ENCODE results near the gene POU2AF2. TPM values are rescaled to one million over a fixed set of nuclear protein-coding genes. Genes with fewer than 3 reads are reported as not detected.
A peak's percentile ranks its signal among the peaks of the same experiment; 100 is the strongest.

Gene POU2AF2
- total RNA-seq, 2 donors from 2014 or later: 1.3 to 2.2 TPM

- Histone ChIP-seq H3K27ac (no peak overlapping the region), H3K36me3 (no peaks in the 10 kb centered on the region), H3K9me3 (no peaks in the 10 kb centered on the region), H3K4me1 (peaks cover 5% of the 10 kb centered on the region), H3K9ac (ENCODE audit: low read depth in 2 of 2, low read length in 2 of 2) (no peak overlapping the region), H3K27me3 (no peaks in the 10 kb centered on the region), H3K4me3 (no peak overlapping the region)
- TF ChIP-seq CTCF (IDR thresholded peaks at IDR 0.05): no peak
- intact Hi-C loops (cut with DNase I): no loop called here
- DNase-seq: no peak
These were observed 60.4 kb downstream of the POU2AF2 start for GRCh38 chr11:111305876-111306275.

- Histone ChIP-seq H3K27me3 (no peaks in the 10 kb centered on the region), H3K9me3 (no peaks in the 10 kb centered on the region), H3K4me3 (no peak overlapping the region), H3K9ac (ENCODE audit: low read depth in 2 of 2, low read length in 2 of 2) (no peak overlapping the region), H3K36me3 (no peaks in the 10 kb centered on the region), H3K4me1 (peaks cover 5% of the 10 kb centered on the region), H3K27ac (no peak overlapping the region)
- no peak for TF ChIP-seq CTCF (IDR thresholded peaks at IDR 0.05)
- intact Hi-C loops (cut with DNase I): no loop called here
- DNase-seq: no peak
These were observed 60.8 kb downstream of the POU2AF2 start for GRCh38 chr11:111306321-111306720.

- Histone ChIP-seq H3K9me3 (no peaks in the 10 kb centered on the region), H3K4me3 (no peak overlapping the region), H3K36me3 (no peaks in the 10 kb centered on the region), H3K27ac (no peak overlapping the region), H3K9ac (ENCODE audit: low read depth in 2 of 2, low read length in 2 of 2) (no peak overlapping the region), H3K27me3 (no peaks in the 10 kb centered on the region), H3K4me1 (peaks cover 4% of the 10 kb centered on the region)
- intact Hi-C loops (cut with DNase I): loop anchor here (2.0 kb wide), 1 partner anchor 51 kb away; no protein-coding TSS in a partner anchor
- no peak for TF ChIP-seq CTCF (IDR thresholded peaks at IDR 0.05)
- DNase-seq: no peak
These were observed 62.1 kb downstream of the POU2AF2 start for GRCh38 chr11:111307472-111308108.

GRCh38 chr11:111308140-111308539, 62.6 kb downstream of the POU2AF2 start:
- Histone ChIP-seq H3K9me3 (no peaks in the 10 kb centered on the region), H3K36me3 (no peaks in the 10 kb centered on the region), H3K4me3 (no peak overlapping the region), H3K4me1 (no peaks in the 10 kb centered on the region), H3K27ac (no peak overlapping the region), H3K9ac (ENCODE audit: low read depth in 2 of 2, low read length in 2 of 2) (no peak overlapping the region), H3K27me3 (no peaks in the 10 kb centered on the region)
- intact Hi-C loops (cut with DNase I): loop anchor here (2.0 kb wide), 1 partner anchor 51 kb away; no protein-coding TSS in a partner anchor
- no peak for TF ChIP-seq CTCF (IDR thresholded peaks at IDR 0.05)
- DNase-seq: peak; percentile 92

GRCh38 chr11:111309215-111309915, 63.8 kb downstream of the POU2AF2 start:
- H3K27me3 ChIP-seq: no peaks in the 10 kb centered on the region
- no peak overlapping the region for H3K27ac ChIP-seq
- no peaks in the 10 kb centered on the region for H3K36me3 ChIP-seq
- H3K4me1 ChIP-seq: no peaks in the 10 kb centered on the region
- DNase-seq: no peak
- H3K9me3 ChIP-seq: no peaks in the 10 kb centered on the region
- intact Hi-C loops (cut with DNase I): loop anchor here (2.0 kb wide), 1 partner anchor 49 kb away; no protein-coding TSS in a partner anchor
- no peak overlapping the region for H3K4me3 ChIP-seq
- TF ChIP-seq CTCF (IDR thresholded peaks at IDR 0.05): no peak
- H3K9ac ChIP-seq (ENCODE audit: low read depth in 2 of 2, low read length in 2 of 2): no peak overlapping the region
